Fibroblast of skin of right quadriceps (primary cell): ENCODE results near the gene LSM14A.

Experiments
- DNase-seq: peaks from one replicate; pipeline ENCODE4 v3.0.0-alpha.2; 2013

The LSM14A gene

DNA sequence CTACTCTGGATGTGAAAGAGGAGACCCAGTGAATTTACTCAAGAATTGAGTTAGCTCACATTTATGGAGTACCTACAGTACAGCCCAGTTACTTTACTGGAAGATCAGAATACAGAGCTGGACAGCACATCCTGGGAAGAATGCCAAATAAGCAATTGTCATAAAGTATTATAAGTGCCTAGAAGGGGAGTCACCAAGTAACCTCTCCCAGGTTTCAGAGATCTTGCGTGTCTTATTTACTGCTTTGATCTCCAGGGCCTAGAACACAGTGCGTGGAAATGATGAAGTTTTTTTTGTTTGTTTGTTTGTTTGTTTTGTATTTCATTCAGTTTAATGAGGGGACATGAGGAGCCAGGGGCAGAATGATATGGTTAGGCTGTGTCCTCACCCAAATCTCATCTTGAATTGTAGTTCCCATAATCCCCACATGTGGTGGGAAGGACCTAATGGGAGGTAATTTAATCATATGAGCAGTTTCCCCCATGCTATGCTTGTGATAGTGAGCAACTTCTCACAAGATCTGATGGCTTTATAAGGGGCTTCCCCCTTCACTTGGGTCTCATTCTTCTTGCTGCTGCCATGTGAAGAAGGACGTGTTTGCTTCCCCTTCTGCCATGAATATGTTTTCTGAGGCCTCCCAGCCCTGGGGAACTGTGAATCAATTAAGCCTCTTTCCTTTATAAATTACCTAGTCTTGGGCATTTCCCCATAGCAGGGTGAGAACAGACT lies 87.2 kb downstream of the LSM14A start:
- DNase-seq, result no peak

DNA sequence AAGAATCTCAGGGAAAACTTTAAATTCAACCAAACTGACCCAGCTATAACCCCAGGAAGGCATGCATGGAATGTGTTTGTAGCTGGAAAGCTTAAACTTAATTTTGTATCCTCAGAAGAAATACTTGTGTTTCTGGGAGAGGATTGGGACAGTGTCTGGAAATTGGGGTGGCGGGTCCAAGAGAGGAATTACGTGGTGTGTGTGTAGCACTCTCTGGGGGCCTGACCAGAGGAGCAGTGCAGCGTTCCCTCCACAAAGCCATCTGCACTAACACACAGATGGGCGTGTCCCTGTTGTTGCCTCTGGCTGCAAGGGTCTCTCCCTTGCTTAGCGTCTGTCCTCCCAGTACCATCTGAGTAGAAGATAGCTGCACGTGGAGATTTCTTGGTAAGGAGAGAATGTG lies 88.5 kb downstream of the LSM14A start:
- peak; percentile 74 for DNase-seq

DNA sequence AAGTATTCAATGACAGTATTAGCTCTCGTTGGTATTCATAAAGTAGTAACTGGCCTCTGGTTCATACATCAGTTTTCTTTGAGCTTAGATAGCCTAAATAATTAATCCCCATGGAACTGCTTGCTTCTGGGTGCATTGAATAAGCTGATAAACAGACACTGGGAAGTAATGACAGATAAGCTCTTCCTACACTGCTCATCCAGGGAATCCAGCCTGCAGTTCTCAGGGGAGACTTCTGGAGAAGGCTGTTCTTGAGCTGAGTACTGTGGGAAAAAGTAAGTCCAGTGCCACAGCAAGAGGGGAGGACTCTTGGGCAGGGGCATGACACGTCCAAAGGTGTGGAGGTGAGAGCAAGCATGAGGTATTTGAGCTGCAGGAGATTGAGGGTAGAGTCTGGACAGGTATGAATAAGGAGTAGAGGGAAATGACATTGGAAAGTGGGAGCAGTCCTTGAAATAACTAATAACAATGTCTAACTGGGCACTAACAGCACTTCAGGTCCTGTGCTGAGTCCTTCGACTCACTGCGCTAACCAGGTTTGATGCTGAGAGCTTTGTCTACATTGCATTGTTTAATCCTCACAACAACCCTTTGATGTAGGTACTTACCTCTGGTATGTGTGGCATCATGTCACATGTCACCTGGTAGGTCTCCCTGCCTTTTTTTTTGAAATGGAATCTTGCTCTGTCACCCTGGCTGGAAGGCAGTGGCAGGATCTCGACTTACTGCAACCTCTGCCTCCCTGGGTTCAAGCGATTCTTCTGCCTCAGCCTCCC lies 89.2 kb downstream of the LSM14A start:
- no peak for DNase-seq

DNA sequence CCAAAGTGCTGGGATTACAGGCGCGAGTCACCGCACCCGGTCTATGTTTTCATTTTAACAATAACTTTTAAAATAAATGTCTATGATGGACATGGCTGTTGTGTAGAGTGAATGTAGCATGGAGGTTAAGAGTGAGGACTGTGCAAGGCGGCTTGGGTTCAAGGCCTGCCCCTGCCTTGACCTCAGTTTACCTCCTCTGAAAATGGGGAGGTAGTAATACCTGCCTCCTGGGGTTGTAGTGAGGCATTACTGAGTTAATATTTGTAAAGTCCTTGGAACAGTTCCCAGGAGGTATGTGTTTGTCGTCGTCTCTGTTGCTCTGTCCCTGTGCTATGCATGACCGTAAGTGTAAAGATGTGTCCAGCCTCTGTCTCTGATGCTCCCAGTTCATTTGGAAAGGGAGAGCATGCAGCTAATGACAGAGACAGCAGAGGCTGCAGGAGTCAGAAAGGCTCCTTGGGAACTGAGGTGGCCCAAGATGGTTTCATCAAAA lies 91.5 kb downstream of the LSM14A start:
- DNase-seq, result no peak

DNA sequence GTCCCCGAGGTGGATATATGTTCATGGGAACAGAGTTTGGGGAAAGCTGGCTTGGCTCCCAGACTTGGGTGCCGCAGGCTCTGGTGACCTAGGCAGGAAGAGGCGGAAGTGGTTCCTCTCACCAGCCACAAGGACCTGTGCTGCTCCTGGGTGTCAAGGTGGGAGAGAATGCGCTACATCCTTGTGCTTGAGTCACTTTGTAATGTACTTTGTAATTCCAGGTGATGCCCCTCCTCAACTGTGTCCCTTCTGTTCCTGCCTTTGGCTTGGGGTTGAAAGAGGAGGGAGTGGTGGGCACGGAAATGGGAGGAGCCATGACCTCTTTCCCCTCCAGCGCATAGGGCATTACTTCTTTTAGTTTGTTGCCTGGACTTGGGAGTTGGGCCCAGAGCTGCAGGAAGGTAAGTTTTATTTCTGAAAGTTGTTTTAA lies 92.9 kb downstream of the LSM14A start:
- no peak for DNase-seq

DNA sequence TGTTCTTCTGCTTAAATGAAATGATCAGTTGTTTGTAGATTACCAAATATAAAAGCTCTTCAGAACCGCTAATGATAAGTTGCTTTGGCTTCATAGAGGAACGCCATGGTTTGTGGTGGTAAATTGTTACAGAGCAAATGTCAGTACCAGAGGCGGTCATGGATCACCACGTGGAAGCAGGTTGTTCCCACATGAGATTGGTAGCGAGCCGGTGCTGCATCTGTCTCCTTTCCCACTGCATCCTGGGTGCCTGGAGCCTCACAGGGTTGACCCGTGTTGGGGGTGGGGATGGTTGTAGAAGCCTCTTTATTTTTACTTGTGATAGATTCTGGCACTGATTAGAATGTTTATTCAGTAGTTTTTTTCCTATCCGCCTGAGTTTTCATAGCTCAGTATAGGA lies 96.8 kb downstream of the LSM14A start:
- DNase-seq, result no peak

DNA sequence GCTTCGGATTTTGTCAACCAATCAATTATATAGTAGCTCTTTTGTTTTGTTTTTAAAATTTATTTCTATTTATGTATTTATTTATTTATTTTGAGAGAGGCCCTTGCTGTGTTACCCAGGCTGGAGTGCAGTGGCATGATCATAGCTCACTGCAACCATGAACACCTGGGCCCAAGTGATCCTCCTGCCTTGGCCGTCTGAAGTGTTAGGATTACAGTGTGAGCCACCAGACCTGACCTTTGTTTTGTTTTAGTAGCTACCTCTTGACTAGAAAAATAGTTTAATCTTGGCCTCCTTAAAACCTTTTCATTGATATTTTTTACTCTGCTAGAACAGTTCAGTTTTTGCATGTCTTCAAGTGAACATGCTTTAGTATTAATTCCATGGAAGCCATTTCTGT lies 97.2 kb downstream of the LSM14A start:
- DNase-seq, result no peak

DNA sequence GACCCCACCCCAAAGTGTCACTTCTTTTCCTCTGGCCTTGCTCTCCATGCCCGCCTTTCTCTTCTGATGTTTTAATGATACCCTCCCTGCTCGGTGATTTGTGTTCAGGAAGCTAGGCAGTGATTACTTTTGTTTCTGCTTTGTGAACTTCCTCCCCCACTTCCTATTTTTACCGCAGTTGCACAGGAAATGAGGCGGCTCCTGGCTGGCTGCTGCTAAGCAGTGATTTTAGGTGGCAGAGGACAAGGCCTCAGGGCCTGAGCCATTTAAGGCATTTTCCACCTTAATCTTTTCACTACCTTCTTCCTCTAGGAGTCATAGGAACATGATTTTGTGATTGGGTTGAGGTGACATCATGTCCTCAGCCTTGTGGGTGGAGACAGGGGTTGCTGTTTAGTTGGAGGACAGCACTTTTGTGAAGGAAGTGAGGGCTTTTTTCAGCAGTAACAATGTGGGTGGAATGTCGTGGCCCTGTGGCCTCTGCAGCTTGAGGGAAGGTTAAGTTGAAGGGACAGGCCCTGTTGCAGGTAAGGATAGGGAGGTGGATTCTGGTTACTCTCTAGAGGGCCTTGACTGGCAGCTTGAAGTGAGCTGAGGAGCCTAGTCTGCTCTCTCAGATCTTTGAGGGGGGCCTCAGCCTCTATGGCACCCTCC lies 97.8 kb downstream of the LSM14A start:
- DNase-seq, result peak; percentile 79

DNA sequence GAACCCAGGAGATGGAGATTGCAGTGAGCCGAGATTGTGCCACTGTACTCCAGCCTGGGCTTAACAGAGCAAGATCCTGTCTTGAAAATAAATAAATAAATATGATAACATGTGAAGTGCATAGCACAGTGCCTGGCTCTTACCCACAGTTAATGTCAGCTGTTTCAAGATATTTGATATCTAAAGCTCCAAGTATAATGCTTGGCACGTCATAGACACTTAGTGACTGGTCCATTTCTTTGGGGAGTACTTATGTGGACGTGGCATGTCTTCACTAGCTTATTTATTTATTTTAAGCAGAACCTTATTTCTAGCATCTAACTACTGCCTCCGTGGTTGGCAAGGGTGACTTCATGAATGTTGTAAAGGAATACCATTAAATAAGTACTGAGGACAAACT lies 100.8 kb downstream of the LSM14A start:
- DNase-seq, result no peak

DNA sequence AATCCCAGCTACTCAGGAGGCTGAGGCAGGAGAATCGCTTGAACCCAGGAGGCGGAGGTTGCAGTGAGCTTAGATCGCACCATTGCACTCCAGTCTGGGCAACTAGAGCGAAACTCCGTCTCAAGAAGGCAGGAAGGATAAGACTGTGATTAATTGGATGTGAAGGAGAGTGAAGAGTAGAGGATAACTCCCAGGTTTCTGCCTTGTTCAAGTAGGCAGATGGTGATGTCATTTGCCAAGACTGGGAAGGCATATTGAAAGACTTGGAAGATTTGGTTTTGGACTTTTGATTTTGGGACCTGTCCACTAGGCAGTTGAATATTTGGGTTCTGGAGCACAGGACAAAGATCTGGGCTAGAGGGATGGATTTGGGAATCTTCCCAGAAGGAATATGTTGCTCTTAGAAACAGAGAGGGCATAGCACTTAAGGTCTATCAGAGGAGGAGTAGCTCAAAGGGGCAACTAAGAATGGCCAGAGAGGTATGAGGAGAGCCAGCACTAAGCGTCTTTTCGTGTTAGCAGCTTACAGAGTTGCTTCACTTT lies 102.1 kb downstream of the LSM14A start:
- no peak for DNase-seq

DNA sequence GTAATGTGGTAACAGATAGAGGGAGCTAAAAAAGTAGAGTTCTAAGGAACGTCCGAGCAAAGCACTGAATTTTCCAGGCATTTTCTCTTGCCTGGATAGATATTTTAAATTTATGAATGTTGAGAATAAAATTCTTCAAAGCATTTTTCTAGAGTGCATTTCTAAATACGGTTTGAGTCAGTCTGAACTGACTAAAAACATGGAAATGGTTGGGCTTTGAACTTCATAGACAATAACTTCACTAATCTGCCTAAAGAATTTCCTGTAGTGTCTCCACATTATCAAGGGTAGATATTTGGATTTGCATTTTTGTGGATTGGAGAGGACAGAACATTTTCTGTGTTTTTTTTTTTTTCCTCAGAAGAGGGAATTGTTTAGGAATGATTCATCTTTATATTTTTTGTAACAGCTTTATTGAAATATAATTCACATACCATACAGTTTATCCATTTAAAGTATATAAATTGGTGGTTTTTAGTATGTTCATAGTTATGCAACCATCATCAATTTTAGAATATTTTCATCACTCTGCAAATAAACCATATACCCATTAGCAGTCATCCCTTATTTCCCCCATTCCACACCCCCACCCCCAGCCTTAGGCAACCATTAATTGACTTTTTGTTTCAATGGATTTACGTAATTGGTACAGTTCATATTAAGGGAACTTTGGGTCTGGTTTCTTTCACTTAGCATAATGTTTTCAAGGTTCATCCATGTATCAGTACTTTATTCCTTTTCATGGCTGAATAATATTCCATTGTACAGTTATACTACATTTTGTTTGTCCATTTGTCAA lies 102.7 kb downstream of the LSM14A start:
- DNase-seq, result peak; percentile 99

DNA sequence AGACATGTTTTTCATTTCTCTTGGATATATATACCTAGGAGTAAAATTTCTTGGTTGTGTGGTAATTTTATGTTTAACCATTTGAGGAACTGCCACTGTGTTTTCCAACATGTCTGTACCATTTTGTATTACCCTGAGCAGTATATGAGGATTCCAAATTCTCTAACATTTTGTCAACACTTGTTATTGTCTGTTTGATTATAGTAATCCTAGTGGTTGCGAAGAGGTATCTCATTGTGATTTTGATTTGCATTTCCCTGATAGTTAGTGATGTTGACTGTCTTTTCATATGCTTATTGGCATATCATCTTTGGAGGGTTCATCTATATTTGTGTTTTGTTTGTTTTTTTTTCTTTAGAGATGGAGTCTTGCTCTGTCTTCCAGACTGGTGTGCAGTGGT lies 103.4 kb downstream of the LSM14A start:
- no peak for DNase-seq

DNA sequence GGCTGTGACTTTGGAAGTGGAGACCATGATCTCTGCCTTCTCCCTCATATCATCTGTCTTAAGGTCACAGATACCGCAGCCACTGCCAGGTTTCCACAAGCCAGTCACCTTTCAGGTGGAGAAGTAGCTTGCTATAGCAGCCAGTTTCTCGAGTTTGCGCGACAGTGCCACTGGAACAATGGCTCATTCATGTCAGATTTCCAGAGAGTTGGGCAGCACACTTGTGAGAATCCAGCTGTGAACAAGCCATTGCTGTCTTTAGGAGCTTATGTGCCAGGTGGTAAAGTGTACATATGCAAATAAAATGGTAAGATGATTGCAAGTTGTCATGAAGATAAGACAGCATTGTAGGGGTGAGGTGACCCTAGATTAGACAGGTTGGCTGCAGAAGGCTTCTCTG lies 104.3 kb downstream of the LSM14A start:
- DNase-seq, result no peak

DNA sequence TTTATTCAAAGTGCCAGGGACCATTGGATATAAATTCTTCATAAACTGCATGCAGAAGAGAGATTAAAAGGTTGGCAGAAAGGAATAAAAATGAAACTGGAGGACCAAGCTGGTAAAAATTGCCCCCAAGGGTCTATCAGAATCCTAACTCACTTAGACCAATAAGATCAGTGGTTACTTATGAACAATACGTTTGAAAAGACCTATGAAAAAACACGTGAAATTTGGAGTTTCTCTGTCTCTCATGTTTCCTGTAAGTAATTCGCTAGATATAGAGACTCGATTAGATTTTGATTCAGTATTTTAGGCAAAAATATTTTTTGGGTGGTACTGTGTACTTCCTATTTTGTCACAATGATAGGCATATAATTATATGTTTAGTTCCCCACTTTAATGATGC lies 104.9 kb downstream of the LSM14A start:
- no peak for DNase-seq

DNA sequence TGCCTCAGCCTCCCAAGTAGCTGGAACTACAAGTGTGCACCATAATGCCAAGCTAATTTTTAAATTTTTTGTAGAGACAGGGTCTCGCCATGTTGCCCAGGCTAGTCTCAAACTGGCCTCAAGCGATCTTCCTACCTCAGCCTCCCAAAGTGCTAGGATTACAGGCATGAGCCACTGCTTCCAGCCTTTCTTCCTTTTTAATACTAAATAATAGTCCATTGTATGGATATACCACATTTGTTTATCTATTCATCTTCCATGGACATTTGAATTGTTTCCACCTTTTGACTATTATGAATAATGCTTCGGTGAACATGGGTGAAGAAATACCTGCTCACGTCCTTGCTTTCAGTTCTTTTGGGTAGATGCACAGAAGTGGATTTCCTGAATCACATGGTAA lies 106.5 kb downstream of the LSM14A start:
- DNase-seq, result no peak
